NCI-H82 (cell line): ENCODE results near the gene SPATA21.

Source experiments
- DNase-seq: peaks from one replicate; lab custom pipeline; 2025; lab: John Stamatoyannopoulos, UW

Gene SPATA21

GRCh38 chr1:16451841-16452528 lies 14.8 kb upstream of the SPATA21 start:
- no peak for DNase-seq

DNA sequence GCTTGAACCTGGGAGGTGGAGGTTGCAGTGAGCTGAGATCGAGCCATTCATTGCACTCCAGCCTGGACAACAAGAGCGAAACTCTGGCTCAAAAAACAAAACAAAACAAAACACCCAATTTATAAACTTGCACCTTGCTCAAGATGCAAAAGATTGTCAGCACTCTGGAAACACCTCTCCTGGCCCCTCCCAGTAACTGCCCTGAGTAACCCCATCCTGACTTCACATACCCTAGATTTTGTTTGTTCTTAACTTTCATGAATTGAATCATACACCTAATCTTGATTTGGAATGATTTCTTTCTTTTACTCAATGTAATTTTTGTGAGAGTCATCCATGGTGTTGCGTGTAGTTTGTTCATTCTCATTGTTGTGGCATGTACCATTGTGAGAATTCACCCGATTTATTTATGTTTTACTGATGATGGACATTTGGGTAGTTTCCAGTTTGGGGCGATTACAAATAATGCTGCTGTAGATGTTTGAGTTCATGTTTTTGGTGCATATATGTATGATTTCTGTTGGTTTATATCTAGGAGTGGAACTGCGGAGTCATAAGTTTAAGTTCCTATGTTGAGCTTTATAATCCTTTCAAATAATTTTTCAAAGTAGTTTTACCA lies 13.7 kb upstream of the SPATA21 start:
- DNase-seq, result no peak

DNA sequence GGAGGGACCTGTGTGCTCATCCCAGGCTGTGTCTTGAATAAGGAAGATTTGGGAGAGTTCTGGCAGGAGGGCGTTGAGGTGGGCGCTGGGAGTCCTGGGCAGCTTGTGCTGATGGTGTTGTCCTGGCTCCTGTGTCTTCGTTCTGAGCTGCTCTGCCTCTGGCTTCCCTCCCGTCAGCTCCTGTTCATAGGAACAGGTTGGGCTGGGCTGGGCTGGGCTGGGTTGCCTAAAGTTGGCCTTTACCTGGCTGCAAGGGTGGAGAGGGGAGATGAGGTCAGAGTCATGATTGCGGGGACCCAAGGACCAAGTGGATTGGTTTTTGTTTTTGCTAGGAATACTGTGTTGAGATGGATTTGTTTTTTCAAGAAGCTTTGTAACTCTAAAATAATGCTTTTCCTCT lies 12.4 kb upstream of the SPATA21 start:
- no peak for DNase-seq

- DNase-seq, result no peak
These were observed 11.8 kb upstream of the SPATA21 start for GRCh38 chr1:16449065-16449464.

- DNase-seq, result no peak
These were observed 10.4 kb upstream of the SPATA21 start for GRCh38 chr1:16447641-16448040.

DNA sequence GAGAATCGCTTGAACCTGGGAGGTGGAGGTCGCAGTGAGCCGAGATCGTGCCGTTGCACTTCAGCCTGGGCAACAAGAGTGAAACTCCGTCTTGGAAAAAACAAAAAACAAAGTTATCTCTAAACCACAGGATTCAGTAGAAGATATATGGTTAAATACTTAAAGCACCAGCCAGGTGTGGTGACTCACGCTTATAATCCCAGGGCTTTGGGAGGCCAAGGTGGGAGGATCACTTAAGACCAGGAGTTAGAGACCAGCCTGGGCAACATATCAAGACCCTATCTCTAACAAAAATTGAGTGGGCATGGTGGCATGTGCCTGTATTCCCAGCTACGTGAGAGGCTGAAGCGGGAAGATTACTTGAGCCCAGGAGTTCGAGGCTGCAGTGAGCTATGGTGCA lies 8.9 kb upstream of the SPATA21 start:
- DNase-seq, result no peak

GRCh38 chr1:16445052-16445451 lies 7.8 kb upstream of the SPATA21 start:
- DNase-seq, result no peak

- DNase-seq, result no peak
These were observed 6.9 kb upstream of the SPATA21 start for GRCh38 chr1:16443975-16444770.

GRCh38 chr1:16442941-16443340 lies 5.7 kb upstream of the SPATA21 start:
- no peak for DNase-seq

DNA sequence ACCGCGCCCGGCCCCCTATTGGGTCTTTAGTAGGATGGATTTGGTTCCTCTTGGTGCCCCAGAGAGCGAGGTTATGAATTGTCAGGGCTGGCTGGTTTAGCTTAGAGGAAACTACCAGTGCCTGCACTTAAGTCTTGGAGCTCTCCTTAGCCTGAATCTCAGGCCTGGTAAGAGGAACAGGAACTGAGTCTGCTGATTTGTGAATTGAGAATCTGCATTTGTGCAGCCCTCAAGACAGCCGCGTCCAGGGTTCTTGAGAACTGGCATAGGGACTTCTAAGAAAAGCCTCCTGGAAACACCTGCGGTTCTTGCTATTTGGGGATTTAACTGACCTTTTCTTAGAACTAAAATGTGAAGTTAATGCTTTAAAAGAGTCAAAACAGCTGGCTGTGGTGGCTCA lies 5.0 kb upstream of the SPATA21 start:
- no peak for DNase-seq

DNA sequence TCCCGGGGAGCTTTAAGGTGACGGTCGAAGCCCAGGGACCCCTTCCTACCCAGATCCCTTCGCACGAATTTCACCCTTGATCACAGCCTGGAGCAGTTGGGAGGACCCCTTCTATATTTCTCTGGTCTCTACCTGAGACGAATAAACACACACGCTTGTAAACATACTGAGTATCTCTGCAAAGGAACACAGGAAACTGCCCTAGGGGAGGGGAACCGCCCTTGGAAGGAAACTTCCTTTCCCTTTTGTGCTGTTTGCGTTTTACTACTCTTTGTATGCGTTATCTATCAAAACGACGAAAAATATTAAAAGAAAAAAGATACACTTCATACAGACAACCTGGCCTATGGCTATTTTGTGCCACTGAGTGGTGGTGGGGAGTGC lies 4.0 kb upstream of the SPATA21 start:
- DNase-seq, result no peak

DNA sequence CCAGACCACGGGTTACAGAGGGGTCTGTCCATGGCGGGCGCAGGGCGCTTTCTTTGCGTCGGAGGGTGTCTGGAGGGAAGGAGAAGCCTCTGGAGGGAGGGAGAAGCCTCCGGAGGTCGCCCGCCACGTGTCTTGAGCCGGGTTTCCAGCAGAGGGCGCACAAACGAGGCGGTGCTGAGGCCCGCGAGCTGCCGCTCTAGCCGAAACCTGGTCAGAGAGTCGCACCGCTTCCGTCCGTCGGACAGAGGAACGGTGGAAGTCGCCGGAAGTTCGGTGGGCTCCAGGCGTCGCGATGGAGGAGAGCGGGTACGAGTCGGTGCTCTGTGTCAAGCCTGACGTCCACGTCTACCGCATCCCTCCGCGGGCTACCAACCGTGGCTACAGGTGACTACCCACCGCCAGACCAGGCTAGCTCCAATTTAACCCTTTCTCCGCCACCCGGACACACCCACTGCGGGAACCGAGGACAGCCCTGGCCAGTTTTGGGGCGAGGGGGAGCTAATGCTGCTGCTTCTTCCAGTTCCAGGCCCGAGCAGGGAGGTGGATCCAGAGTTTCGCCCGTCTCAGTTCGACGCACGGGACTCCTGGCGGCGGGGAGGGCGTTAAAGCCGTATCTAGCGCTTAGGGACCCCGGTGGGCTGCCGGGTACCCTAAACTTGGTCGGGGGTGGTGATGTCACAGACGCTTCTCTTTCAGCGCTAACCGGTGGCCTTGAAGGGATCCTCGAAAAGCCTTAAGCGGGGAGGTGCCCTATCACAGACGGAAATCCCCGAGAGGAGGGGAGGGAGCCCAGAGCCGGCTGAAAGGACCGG lies 3.5 kb upstream of the SPATA21 start, which contains the start of gene NECAP2:
TSS of gene NECAP2 (plus strand) at position 255 of the 812 bp plus-strand sequence. CDS start at position 293, 38 bp downstream.
- peak; percentile 97 for DNase-seq

DNA sequence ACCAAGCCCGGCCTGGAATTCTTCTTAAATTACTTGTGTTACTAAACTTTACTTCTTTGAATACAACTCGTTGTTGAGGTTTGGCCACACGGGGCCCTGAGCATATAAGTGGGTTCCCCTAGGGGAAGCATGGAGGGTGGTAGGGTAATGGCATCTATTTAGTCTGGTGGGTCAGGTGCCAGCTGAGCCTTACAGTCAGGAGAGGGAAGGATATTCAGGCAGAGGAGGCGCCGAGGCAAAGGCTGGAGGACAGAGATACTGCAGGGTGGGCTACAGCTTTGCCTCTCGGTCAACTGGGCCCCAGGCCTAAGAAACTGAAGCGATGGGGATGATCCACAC lies 2.9 kb upstream of the SPATA21 start:
- DNase-seq, result no peak

GRCh38 chr1:16438924-16439323 lies 1.7 kb upstream of the SPATA21 start:
- no peak for DNase-seq

GRCh38 chr1:16438516-16438915 lies 1.3 kb upstream of the SPATA21 start:
- DNase-seq, result no peak

- DNase-seq, result no peak
These were observed 2.7 kb downstream of the SPATA21 start for GRCh38 chr1:16434501-16434900.

GRCh38 chr1:16434007-16434406 lies 3.2 kb downstream of the SPATA21 start:
- DNase-seq, result no peak

- DNase-seq, result no peak
These were observed 4.2 kb downstream of the SPATA21 start for GRCh38 chr1:16433030-16433429.

GRCh38 chr1:16430606-16431005 lies 6.6 kb downstream of the SPATA21 start:
- peak; percentile 50 for DNase-seq

- no peak for DNase-seq
These were observed 11.8 kb downstream of the SPATA21 start for GRCh38 chr1:16425125-16426025.

GRCh38 chr1:16422041-16422440 lies 15.2 kb downstream of the SPATA21 start:
- no peak for DNase-seq
